ENCODE measurements around the gene CEP41.

CEP41 gene

DNA sequence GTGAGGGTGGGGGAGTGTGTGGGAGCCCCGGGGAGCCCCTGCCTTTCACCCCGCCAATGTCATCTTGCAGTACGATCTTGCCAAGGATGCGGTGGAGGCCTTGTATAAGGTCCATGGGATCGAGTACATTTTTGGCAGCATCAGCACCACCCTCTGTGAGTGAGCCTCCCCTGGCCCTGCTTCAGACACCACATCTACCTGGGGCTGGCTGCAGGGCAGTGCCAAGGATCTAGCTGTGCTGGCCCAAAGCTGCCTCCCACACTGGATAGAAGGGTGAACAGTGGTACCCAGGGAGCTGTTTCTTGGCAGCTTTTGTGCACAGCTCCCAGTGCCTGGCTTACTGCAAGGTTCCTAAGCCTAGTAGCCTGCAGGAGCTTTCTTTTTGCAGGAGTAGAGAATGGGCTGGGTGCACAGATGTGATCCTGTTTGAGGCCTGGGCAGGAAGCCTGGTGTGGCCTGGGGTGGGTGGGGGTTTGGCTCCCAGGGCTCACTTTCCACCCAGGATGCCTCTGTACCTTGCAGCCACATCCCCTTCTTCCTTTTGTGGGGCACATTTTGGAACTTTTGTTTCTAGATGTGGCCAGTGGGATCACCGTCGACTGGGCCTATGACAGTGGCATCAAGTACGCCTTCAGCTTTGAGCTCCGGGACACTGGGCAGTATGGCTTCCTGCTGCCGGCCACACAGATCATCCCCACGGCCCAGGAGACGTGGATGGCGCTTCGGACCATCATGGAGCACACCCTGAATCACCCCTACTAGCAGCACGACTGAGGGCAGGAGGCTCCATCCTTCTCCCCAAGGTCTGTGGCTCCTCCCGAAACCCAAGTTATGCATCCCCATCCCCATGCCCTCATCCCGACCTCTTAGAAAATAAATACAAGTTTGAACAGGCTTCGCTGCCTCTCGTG is 72.7 kb downstream of the CEP41 start:
- Histone ChIP-seq H3K4me1 (ENCODE audit: control insufficient read depth, insufficient read depth, low read length) (peaks cover 43% of the 10 kb centered on the region), H3K4me3 (ENCODE audit: low read length in 2 of 2) (no peak overlapping the region), H3K9ac (ENCODE audit: low read length in 2 of 2) (no peak overlapping the region), H3K27me3 (ENCODE audit: control insufficient read depth in 1 of 2, insufficient read depth in 2 of 2, low read length in 2 of 2) (no peaks in the 10 kb centered on the region), H3K9me3 (ENCODE audit: control insufficient read depth in 2 of 2, low read length in 2 of 2) (no peaks in the 10 kb centered on the region), H3K27ac (ENCODE audit: low read length) (no peak overlapping the region), H3K36me3 (ENCODE audit: control insufficient read depth in 2 of 2, insufficient read depth in 2 of 2, low read length in 2 of 2) (no peaks in the 10 kb centered on the region)

DNA sequence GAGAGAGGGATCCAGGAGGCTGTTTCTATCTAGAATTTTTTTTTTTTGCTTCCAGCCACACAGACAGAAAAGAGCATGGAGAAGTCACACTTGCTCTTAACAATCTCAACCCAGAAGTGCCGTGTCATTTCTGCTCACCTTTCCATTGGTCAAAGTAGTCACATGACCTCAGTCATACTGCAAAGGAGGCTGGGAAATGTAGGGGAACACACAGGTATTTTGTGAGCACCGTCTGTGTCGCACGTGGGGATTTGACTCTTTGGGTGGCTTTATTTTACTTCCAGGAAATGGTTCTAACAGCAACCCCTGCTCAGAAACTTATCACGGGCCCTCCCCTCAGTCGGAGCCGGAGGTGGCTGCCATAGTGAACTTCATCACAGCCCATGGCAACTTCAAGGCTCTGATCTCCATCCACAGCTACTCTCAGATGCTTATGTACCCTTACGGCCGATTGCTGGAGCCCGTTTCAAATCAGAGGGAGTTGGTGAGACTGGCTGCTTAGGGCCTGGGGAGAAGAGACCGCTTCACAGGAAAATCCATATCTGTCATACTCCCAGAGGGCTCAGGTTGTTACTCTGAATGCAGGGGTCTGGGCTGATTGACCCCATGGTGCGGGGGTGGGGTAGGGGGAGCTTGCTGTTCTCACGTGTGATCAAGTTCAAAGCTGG is 73.6 kb downstream of the CEP41 start:
- Histone ChIP-seq H3K4me3 (ENCODE audit: low read length in 2 of 2) (no peak overlapping the region), H3K4me1 (ENCODE audit: control insufficient read depth, insufficient read depth, low read length) (peaks cover 35% of the 10 kb centered on the region), H3K27ac (ENCODE audit: low read length) (no peak overlapping the region), H3K27me3 (ENCODE audit: control insufficient read depth in 1 of 2, insufficient read depth in 2 of 2, low read length in 2 of 2) (no peaks in the 10 kb centered on the region), H3K36me3 (ENCODE audit: control insufficient read depth in 2 of 2, insufficient read depth in 2 of 2, low read length in 2 of 2) (no peaks in the 10 kb centered on the region), H3K9me3 (ENCODE audit: control insufficient read depth in 2 of 2, low read length in 2 of 2) (no peaks in the 10 kb centered on the region), H3K9ac (ENCODE audit: low read length in 2 of 2) (no peak overlapping the region)

DNA sequence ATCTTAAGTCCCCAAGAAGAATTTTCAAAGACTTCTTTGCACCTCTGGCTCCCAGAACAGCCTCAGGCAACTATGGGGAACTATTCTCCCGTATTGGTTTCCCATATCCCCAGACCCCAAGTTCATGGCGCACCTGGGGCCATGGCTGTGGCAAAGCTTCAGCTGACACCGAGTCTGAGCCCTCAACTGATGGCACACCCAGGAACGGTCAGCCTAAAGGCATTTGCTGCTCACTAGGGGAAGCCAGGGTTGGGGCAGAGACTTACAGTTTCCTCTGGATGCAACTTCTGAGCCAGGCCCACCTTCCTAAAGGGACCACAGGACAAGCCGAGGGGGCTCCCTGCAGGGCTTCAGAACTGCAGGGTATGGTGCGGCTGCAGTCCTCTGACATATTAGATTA is 74.3 kb downstream of the CEP41 start:
- Histone ChIP-seq H3K27me3 (ENCODE audit: control insufficient read depth in 1 of 2, insufficient read depth in 2 of 2, low read length in 2 of 2) (no peaks in the 10 kb centered on the region), H3K4me3 (ENCODE audit: low read length in 2 of 2) (no peak overlapping the region), H3K27ac (ENCODE audit: low read length) (no peak overlapping the region), H3K4me1 (ENCODE audit: control insufficient read depth, insufficient read depth, low read length) (peaks cover 35% of the 10 kb centered on the region), H3K9ac (ENCODE audit: low read length in 2 of 2) (no peak overlapping the region), H3K36me3 (ENCODE audit: control insufficient read depth in 2 of 2, insufficient read depth in 2 of 2, low read length in 2 of 2) (no peaks in the 10 kb centered on the region), H3K9me3 (ENCODE audit: control insufficient read depth in 2 of 2, low read length in 2 of 2) (no peaks in the 10 kb centered on the region)

DNA sequence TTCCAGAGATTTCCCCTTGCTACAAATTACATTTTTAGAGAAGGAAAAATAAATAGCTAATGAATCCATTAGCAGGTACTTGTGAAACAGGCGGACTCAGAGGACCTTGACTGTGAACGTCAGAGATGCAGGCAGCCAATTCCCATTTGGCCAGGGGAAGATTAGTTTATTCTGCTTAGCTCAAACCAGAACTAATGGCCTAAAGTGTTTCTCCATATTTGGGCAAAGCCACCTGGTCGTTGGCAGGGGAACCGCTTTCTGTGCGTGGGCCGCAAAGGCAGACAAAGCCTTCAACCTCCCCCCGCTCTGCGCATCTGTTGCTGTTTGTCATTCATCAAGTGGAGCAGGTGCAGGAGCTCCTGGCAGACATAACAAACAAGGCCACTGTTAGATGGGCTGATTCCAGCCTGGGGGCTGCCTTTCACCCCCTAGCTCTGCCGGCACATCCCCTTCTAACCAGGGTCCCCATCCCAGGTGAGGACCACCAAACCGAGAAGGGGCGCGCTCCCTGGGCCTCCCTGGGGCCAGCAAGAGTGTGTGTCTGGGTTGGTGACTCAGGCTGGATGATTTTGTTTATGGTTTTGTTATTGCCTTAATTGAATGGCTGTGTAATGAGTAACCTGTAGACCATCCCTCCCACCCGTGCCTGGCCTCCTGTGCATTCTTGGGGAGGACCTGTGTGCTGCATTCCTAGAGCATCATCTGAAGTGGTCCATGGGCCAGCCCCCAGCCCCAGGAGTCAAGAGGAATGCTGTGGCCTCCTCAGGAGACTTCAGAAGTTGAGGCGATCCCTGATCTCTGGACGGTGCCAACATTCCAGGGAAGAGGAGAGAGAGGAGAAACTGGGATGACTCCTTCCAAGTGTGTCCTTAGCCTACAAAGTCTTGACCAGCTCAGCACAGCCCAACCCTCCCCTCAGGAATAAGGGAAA is 75.0 kb downstream of the CEP41 start:
- Histone ChIP-seq H3K36me3 (ENCODE audit: control insufficient read depth in 2 of 2, insufficient read depth in 2 of 2, low read length in 2 of 2) (no peaks in the 10 kb centered on the region), H3K9ac (ENCODE audit: low read length in 2 of 2) (no peak overlapping the region), H3K4me3 (ENCODE audit: low read length in 2 of 2) (no peak overlapping the region), H3K4me1 (ENCODE audit: control insufficient read depth, insufficient read depth, low read length) (peaks cover 29% of the 10 kb centered on the region), H3K27ac (ENCODE audit: low read length) (no peak overlapping the region), H3K27me3 (ENCODE audit: control insufficient read depth in 1 of 2, insufficient read depth in 2 of 2, low read length in 2 of 2) (no peaks in the 10 kb centered on the region), H3K9me3 (ENCODE audit: control insufficient read depth in 2 of 2, low read length in 2 of 2) (no peaks in the 10 kb centered on the region)

DNA sequence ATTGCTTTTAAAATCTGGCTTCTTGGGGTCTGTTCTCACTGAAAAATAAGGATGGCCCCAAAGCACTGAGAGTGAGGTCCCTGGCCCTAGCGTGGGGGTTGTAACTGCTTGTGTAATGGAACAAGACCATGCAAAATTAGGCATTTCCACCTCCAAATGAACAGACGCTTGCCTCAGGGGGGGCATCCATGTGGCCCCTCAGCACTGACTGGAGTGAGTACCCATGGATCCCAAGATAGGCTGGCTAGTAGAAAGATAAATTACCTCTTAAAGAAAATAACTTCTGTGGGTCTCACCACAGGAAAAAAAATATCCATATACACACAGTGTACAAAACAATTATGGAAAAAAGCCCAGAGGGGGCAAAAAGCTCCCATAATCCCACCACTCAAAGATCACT is 75.7 kb downstream of the CEP41 start:
- no peak overlapping the region for H3K27ac ChIP-seq (ENCODE audit: low read length)
- H3K9ac ChIP-seq (ENCODE audit: low read length in 2 of 2) = no peak overlapping the region
- H3K27me3 ChIP-seq (ENCODE audit: control insufficient read depth in 1 of 2, insufficient read depth in 2 of 2, low read length in 2 of 2) = no peaks in the 10 kb centered on the region
- H3K4me3 ChIP-seq (ENCODE audit: low read length in 2 of 2) = no peak overlapping the region
- no peaks in the 10 kb centered on the region for H3K36me3 ChIP-seq (ENCODE audit: control insufficient read depth in 2 of 2, insufficient read depth in 2 of 2, low read length in 2 of 2)
- H3K4me1 ChIP-seq (ENCODE audit: control insufficient read depth, insufficient read depth, low read length) = peaks cover 25% of the 10 kb centered on the region
- H3K9me3 ChIP-seq (ENCODE audit: control insufficient read depth in 2 of 2, low read length in 2 of 2) = no peaks in the 10 kb centered on the region

DNA sequence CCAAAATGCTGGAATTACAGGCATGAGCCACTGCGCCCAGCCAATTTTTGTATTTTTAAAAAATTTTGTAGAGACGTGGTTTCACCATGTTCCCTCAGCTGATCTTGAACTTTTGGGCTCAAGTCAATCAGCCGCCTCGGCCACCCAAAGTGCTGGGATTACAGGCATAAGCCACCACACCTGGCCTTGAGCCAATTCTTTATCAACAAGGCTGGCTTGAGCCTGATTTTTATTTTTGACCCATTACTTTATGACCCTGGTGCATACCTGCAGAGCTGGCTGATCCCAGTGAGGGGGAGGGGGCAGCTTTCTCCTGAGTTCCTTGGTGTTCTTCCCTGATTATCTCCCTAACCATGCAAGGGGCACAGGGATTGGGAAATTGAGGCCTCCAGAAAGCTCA is 76.4 kb downstream of the CEP41 start:
- Histone ChIP-seq H3K36me3 (ENCODE audit: control insufficient read depth in 2 of 2, insufficient read depth in 2 of 2, low read length in 2 of 2) (no peaks in the 10 kb centered on the region), H3K27ac (ENCODE audit: low read length) (no peak overlapping the region), H3K9me3 (ENCODE audit: control insufficient read depth in 2 of 2, low read length in 2 of 2) (no peaks in the 10 kb centered on the region), H3K9ac (ENCODE audit: low read length in 2 of 2) (no peak overlapping the region), H3K4me1 (ENCODE audit: control insufficient read depth, insufficient read depth, low read length) (peaks cover 19% of the 10 kb centered on the region), H3K4me3 (ENCODE audit: low read length in 2 of 2) (no peak overlapping the region), H3K27me3 (ENCODE audit: control insufficient read depth in 1 of 2, insufficient read depth in 2 of 2, low read length in 2 of 2) (no peaks in the 10 kb centered on the region)

DNA sequence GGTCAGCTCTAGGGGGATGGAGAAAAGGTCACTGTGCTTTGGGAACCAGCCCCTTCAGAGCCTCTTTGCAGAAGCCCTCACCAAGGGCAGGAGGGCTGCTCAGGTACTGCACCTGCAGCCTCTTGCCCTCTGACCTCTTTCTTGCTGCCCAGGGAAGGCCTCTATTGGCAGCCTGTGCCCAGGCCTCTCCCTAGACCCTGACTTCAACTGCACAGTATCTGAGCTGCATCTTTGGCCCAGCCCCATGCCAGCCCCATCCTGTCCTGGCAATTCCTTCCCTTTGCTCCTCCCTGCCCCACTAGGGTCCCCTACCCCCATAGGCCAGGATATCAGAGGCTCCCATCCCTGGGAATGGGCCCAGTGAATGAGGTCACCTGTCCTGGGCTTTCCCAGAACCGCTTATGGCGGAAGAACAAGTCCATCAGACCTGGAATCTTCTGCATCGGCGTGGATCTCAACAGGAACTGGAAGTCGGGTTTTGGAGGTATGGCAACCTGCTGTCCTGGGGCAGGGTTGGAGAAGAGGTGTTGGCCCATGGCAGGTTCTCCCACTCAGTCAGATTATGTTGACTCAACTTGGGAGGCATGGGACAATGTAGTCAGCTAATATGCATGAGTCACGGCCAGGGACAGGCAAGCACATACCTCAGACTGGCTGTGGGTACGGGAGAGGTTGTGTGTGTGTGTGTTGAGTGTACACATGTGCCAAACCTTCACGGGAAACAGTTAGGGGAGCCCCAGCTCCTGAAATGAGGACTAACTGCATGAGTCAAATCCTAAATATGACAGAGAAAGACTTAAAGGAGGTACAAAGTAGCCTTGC is 77.6 kb downstream of the CEP41 start:
- no peak overlapping the region for H3K27ac ChIP-seq (ENCODE audit: low read length)
- H3K4me1 ChIP-seq (ENCODE audit: control insufficient read depth, insufficient read depth, low read length) = peaks cover 8% of the 10 kb centered on the region
- no peaks in the 10 kb centered on the region for H3K9me3 ChIP-seq (ENCODE audit: control insufficient read depth in 2 of 2, low read length in 2 of 2)
- H3K4me3 ChIP-seq (ENCODE audit: low read length in 2 of 2) = no peak overlapping the region
- no peaks in the 10 kb centered on the region for H3K27me3 ChIP-seq (ENCODE audit: control insufficient read depth in 1 of 2, insufficient read depth in 2 of 2, low read length in 2 of 2)
- no peaks in the 10 kb centered on the region for H3K36me3 ChIP-seq (ENCODE audit: control insufficient read depth in 2 of 2, insufficient read depth in 2 of 2, low read length in 2 of 2)
- H3K9ac ChIP-seq (ENCODE audit: low read length in 2 of 2) = no peak overlapping the region

DNA sequence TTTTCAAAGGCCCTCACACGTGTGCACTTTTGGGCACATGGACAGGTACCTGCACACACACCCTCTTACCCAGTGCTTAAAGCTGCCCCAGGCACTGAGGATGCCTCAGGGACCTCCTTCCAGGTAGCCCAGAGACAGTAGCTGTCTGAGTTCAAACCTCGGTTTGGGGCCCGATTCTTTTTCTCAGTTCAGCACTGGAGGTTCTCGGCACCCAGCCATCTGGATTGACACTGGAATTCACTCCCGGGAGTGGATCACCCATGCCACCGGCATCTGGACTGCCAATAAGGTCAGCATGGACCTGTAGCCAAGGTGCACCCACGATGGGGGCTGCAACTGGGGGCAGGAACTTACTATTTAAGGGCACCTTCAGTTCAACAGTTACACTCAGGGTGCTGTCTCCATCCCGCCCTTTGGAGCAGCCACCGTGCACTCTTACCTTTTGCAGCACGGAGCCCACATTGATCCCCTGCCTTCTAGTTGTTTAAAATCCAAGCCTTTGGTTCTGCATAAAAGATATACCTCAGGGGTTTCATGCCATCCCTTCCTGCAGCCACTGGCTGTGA is 78.5 kb downstream of the CEP41 start:
- Histone ChIP-seq H3K36me3 (ENCODE audit: control insufficient read depth in 2 of 2, insufficient read depth in 2 of 2, low read length in 2 of 2) (no peaks in the 10 kb centered on the region), H3K4me3 (ENCODE audit: low read length in 2 of 2) (no peak overlapping the region), H3K9ac (ENCODE audit: low read length in 2 of 2) (no peak overlapping the region), H3K9me3 (ENCODE audit: control insufficient read depth in 2 of 2, low read length in 2 of 2) (no peaks in the 10 kb centered on the region), H3K27me3 (ENCODE audit: control insufficient read depth in 1 of 2, insufficient read depth in 2 of 2, low read length in 2 of 2) (no peaks in the 10 kb centered on the region), H3K27ac (ENCODE audit: low read length) (no peak overlapping the region), H3K4me1 (ENCODE audit: control insufficient read depth, insufficient read depth, low read length) (peaks cover 6% of the 10 kb centered on the region)

DNA sequence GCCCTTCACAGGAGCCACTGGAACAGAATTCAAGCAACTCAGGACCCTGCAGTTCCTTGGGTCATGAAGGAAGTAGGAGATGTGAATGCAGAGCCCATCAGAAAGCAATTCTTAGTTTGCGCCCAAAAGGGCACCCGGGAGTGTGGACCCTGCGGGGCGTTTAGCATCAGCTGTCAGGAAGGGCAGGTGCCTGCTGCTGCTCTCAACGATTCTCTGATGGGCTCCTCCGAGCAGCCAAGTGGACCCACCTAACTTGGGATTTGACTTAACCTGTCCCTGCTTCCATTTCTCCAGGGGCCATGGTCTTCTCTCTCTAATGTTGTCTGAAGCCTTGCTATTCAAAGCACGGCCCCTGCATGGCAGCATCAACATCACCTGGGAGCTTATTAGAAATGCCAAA is 79.1 kb downstream of the CEP41 start:
- peaks cover 11% of the 10 kb centered on the region for H3K4me1 ChIP-seq (ENCODE audit: control insufficient read depth, insufficient read depth, low read length)
- no peaks in the 10 kb centered on the region for H3K36me3 ChIP-seq (ENCODE audit: control insufficient read depth in 2 of 2, insufficient read depth in 2 of 2, low read length in 2 of 2)
- H3K27ac ChIP-seq (ENCODE audit: low read length) = no peak overlapping the region
- H3K9ac ChIP-seq (ENCODE audit: low read length in 2 of 2) = no peak overlapping the region
- no peak overlapping the region for H3K4me3 ChIP-seq (ENCODE audit: low read length in 2 of 2)
- no peaks in the 10 kb centered on the region for H3K27me3 ChIP-seq (ENCODE audit: control insufficient read depth in 1 of 2, insufficient read depth in 2 of 2, low read length in 2 of 2)
- H3K9me3 ChIP-seq (ENCODE audit: control insufficient read depth in 2 of 2, low read length in 2 of 2) = no peaks in the 10 kb centered on the region

DNA sequence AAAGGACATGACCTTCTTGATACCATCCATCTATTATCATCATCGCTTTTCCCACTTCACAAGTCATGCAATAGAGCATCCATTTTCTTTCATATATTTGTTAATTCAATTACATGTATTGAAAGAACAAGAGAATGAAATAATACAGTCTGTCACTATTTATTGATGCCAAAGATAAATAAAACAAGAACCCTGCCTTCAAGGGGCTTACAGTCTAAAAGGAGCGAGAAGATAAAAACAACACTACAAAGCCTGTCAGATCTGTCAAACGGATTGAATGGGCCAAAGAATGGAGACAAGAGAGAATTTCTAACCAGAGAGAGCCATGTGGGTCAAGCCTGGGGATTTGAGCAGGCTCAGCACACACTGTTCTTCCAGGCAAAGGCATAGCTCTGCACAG is 80.3 kb downstream of the CEP41 start:
- Histone ChIP-seq H3K27ac (ENCODE audit: low read length) (no peak overlapping the region), H3K4me1 (ENCODE audit: control insufficient read depth, insufficient read depth, low read length) (peaks cover 14% of the 10 kb centered on the region), H3K4me3 (ENCODE audit: low read length in 2 of 2) (no peak overlapping the region), H3K27me3 (ENCODE audit: control insufficient read depth in 1 of 2, insufficient read depth in 2 of 2, low read length in 2 of 2) (no peaks in the 10 kb centered on the region), H3K9me3 (ENCODE audit: control insufficient read depth in 2 of 2, low read length in 2 of 2) (no peaks in the 10 kb centered on the region), H3K36me3 (ENCODE audit: control insufficient read depth in 2 of 2, insufficient read depth in 2 of 2, low read length in 2 of 2) (no peaks in the 10 kb centered on the region), H3K9ac (ENCODE audit: low read length in 2 of 2) (no peak overlapping the region)
